ENCODE results near the gene HIVEP3.

- TF ChIP-seq POLR2A (IDR thresholded peaks at IDR 0.05) (no peak), CTCF (IDR thresholded peaks at IDR 0.05) (no peak)
Observed at GRCh38 chr1:41523071-41523470, 395.7 kb downstream of the HIVEP3 start.

All from body of pancreas (tissue), 4 donors.